Stimulated activated CD8-positive, alpha-beta memory T cell treated with anti-CD3 and anti-CD28 coated beads, Interleukin-15, amount 100 ng/mL, for 48 hours (primary cell): ENCODE data around the gene CAMK2D.

ENCODE experiments used
- DNase-seq, 2 donors: peaks; one replicate each; pipeline ENCODE4 v3.0.0-alpha.2; 2020; ENCODE audit warnings: low read depth in 2 of 2

Gene CAMK2D

DNA sequence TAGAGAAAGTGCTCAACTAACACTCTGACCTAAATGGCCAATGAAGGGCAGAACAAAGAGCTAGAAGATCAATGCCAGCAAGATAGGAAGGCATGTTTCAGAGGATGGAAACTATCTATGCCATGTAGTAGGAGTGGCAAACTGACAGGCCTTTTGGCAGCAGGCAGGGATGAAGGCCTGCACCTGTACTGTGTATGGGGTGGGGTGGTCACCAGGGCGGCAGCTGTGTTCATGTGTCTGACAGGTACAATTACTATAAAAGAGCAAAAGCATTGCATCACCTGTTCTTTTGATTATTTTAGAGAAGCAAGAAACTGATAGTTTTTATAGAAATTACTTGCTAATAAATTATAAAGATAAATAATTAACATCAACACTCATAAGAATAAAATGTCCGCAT, 239.1 kb downstream of the CAMK2D start:
- DNase-seq: no peak

- DNase-seq: no peak
Measured at GRCh38 chr4:113513382-113513781, 248.2 kb downstream of the CAMK2D start.

DNA sequence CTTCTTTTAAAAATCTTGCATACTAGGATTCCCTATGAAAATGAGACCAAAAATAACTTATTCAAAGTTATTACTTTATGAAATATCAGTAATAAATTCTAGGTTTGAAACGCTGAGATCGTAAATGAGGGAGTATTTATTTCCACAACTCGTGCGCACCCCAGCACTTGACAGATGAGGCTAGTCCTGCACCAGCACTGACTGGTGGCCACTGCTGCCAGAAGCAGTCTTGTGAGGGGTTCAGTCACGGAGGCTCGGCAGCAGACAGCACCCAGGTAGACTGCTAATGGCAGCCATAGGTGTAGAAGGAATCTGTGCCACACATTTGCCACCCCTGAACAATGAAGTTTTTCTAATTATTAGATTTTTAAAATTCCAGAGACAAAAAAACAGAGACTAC, 248.7 kb downstream of the CAMK2D start:
- DNase-seq: no peak

DNA sequence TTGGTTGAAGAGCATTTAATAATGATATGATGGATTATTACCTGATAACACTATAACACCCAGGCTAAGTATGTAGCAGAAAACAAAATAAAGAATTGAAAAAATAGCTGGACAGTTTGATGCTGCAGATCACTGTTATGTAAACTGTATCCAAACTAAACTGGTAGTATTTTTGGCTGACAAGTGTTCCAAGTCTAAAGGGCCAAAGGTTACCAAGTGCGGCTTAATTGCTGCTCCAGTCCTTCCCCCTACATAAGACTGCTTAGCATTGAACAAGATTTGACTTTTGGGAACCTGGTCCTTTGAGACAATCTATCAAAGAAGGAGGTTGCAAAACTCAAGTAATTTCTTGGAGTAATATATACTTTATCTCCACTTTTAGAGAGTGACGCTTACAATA, 249.6 kb downstream of the CAMK2D start:
- no peak for DNase-seq

DNA sequence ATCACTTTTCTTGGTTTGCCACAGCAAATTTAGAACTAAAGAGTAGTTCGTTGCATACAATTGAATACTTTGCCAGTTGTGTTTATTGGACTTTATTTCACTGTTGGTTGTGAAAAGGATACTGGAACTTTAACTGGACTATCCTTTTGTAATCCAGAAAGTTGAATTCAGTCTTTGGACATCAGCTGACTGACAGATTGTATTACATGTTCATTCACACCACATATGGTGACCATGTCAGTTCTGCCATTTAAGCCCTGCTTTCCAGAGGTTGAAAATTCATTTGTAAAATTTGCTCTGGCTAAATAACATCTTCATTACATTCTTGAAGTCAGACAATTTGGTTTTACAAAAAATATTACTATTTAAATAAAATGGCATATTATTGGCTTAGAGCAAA, 251.7 kb downstream of the CAMK2D start:
- DNase-seq: no peak

DNA sequence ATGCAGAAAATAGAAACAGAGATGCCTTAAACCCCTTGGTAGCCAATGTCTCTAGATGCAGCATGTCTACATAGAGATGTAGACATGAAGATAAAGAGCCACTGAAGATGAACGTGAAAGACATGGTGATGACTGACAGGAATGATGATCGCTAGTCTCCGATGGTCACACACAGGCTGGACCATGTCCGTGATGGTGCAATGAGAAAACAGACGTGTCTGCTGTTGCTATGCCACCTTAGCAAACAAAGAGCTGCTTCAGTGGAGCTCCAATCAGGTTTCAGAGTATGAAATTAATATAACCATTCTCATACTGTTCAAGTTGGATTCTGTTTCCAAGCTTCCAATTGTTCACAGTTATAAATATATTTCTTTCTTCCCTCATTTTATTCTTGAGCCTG, 256.5 kb downstream of the CAMK2D start:
- no peak for DNase-seq

- DNase-seq: no peak
Measured at GRCh38 chr4:113504422-113504821, 257.1 kb downstream of the CAMK2D start.

DNA sequence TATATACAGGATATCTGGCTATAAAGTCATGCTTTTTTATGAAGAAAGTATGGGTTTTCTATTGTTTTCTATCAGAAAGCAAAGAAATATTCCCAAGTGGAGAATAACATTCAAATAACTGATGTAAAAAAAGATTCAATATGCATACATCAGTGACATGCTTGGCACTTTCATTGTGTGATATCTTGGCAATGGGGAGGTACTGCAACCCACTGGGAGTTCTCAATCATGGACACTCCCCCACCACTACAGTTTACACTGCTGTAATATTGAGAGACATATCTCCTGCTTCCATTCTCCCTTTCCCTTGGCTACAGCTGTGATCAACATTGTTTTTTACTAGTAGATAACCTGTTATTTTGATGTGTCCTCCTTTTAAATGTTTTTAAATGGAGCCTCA, 257.8 kb downstream of the CAMK2D start:
- no peak for DNase-seq

DNA sequence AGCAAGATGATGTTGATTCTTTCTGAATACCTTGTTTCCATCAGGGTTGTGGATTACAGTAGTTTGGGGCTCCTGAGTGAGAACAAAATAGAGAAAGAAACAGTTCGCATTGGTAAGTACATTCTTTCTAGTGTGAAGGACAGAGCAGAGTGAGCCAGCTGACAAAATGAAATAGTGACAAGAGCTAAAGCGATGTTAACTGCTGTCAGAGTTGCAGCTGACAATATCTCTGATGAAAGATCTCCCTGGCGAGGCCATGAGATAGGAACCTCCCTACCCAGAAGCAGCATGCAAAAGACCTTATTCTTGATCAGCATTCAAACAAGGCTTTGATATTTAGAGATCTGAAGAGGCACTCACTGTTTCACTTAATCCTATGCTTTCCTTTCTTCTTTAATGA, 258.6 kb downstream of the CAMK2D start:
- DNase-seq: no peak

DNA sequence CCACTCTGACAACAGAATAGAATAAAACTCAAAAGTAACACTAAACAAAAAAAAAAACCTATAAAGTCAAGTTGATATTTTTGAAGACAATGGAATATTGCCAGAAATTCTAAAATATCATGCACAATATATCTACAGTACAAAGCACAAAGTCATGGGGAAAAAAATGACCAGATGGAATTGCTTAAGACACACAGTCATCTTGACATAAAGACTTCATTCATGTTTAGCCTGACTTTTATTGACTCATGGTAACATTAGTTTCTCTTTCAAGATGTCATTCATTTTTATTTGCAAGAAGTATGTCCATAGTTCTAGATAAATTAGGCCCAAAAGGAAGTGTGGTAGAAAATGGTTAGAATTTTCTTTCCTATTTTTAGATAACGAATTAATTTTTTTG, 259.1 kb downstream of the CAMK2D start:
- no peak for DNase-seq

GRCh38 chr4:113500424-113500823, 261.1 kb downstream of the CAMK2D start:
- no peak for DNase-seq

GRCh38 chr4:113499696-113500095, 261.8 kb downstream of the CAMK2D start:
- DNase-seq: no peak

DNA sequence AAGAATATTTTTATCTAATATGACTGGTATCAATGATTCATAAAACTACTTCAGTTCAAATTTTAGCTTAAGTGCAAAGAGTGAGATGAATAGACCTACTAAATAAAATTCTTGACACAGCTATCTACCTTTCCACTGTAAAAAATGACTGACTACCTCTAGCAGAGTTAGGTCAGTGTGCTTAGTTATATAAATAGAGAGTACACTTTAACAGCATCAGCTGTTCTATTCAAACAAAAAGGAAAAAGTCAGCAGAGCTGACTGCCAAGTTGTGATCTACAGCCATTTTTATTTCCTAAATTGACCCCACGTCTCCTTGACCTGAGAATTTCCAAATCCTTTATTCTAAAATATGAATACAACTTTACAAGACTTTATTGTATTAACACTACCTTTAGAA, 262.4 kb downstream of the CAMK2D start:
- no peak for DNase-seq

GRCh38 chr4:113497154-113497884, 264.2 kb downstream of the CAMK2D start:
- DNase-seq: no peak

DNA sequence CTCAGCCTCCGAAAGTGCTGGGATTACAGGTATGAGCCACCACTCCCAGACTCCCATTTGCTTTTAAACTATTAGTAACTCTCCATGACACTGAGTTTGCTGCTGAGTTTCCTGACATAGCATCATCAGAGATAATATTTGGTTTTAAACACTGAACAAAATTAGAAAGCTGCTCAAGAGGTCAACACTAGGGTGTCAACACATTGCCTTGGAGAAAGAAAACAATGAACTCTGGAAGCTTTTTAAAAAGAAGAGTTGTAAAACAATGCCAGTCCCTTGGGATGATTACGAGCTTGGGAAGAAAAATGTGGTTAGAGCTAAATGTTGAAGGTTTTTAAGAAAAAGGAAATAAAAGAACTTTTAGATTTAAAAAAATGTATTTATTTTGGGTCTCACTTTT, 264.8 kb downstream of the CAMK2D start:
- DNase-seq: no peak

DNA sequence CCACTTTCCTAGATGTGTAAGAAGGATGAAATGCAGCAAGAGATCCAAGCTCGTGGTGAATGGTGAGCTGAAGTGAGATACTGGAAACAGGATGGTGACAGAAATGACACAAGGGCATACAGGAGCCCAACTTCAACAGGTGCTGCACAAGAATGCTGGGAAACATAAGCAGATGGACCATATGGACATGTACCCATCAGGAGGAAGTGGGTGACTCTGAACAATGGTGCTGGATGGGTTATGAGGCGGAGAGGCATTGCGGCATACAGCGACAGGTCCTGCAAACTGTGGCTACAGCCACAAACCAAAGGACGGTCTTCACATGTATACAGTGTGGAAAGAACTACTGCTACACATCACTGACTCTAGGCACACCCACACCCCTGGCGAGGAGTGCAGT, 265.7 kb downstream of the CAMK2D start:
- DNase-seq: no peak

DNA sequence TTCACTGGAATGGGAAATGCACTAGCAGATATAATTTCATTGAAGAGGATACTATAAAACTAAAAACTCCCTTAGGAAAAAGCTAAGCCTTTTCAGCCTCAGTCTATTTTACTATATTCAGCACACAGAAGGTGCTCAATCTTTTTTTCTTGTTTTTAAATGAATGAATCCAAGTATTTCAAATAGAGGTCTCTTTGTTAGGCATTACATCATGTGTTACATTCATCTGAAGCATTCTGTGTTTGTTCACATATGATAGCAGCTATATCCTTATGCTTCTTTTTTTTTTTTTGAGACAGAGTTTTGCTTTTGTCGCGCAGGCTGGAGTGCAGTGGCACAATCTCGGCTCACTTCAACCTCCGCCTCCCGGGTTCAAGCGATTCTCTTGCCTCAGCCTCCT, 278.4 kb downstream of the CAMK2D start:
- no peak for DNase-seq

DNA sequence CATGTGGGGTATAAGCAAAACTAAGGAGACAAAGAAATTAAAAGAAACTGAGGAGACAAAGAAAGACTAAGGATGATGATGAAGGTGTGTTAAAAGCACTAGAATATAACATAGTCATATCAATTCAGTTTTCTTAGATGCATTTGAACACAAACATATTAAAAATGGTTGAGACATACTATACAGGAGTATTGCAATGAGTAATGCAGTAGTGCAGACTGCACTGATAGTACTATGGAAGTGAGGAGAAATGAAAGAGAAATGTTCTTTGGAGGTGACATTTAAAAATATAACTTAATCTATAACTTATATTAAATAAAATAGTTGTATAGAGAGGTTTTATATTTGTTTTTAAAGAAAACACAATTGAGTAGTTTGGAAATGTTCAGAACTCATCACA, 279.2 kb downstream of the CAMK2D start:
- DNase-seq: no peak

- no peak for DNase-seq
Measured at GRCh38 chr4:113481820-113482219, 279.7 kb downstream of the CAMK2D start.

GRCh38 chr4:113480109-113480508, 281.4 kb downstream of the CAMK2D start:
- DNase-seq: no peak

GRCh38 chr4:113478032-113478431, 283.5 kb downstream of the CAMK2D start:
- DNase-seq: no peak

DNA sequence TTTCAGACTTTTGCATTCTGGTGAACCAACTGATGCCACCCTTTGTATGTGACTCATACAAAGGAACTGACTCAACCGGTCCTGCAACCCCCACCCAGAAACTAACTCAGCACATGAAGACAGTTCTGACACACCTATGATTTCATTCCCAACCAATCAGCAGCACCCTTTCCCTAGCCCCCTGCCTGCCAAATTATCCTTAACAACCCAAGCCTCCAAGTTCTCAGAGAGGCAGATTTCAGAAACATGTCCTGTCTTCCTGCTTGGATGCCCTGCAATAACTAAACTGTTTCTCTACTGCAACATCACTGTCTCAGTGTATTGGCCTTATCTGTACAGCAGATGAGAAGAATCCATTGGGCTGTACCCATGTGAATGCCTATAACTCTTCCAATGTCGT, 284.7 kb downstream of the CAMK2D start:
- DNase-seq: peak in 1 of 2 donors; percentile 32

- no peak for DNase-seq
Measured at GRCh38 chr4:113474017-113474416, 287.5 kb downstream of the CAMK2D start.

GRCh38 chr4:113472864-113473263, 288.7 kb downstream of the CAMK2D start:
- no peak for DNase-seq
